Activated CD4-positive, alpha-beta T cell treated with anti-CD3 and anti-CD28 coated beads for 36 hours (primary cell): ENCODE results near the gene OR4C6. TPM values are rescaled to one million over a fixed set of nuclear protein-coding genes. Genes with fewer than 3 reads are reported as not detected.

Experiments used
- ATAC-seq: fragments of 200-7000 bp; cut with Tn5 transposase; one replicate; pipeline ENCODE4 v1.10.0; 2021; ENCODE audit warnings: mild to moderate bottlenecking, moderate library complexity
- CTCF ChIA-PET: fragments of 350-600 bp; sonication (Branson Sonifier 250); formaldehyde crosslinking; loops from one replicate; lab custom pipeline; 2021; ENCODE audit warnings: antibody characterized with exemption; lab: Charles Lee
- POLR2A ChIA-PET: fragments of 350-600 bp; sonication (Branson Sonifier 250); formaldehyde crosslinking; loops from one replicate; lab custom pipeline; 2021; ENCODE audit warnings: antibody characterized with exemption, inconsistent platforms; lab: Charles Lee
- DNase-seq: peaks from one replicate; pipeline ENCODE4 v3.0.0-alpha.2; 2020
- H3K27ac Mint-ChIP-seq: one replicate; pipeline ENCODE4 v1.8.0; 2021; ENCODE audit warnings: mixed read lengths
- H3K27me3 Mint-ChIP-seq: one replicate; pipeline ENCODE4 v1.8.0; 2021; ENCODE audit warnings: mixed read lengths
- H3K36me3 Mint-ChIP-seq: one replicate; pipeline ENCODE4 v1.8.0; 2021; ENCODE audit warnings: low read depth, mixed read lengths
- H3K4me1 Mint-ChIP-seq: one replicate; pipeline ENCODE4 v1.8.0; 2021; ENCODE audit warnings: mixed read lengths
- H3K4me3 Mint-ChIP-seq: one replicate; pipeline ENCODE4 v1.8.0; 2021; ENCODE audit warnings: mild to moderate bottlenecking, moderate library complexity, mixed read lengths
- H3K9me3 Mint-ChIP-seq: one replicate; pipeline ENCODE4 v1.8.0; 2021; ENCODE audit warnings: low read depth, mixed read lengths
- intact Hi-C, 2 experiments: fragments of 100-400 bp; cut with DNase I in 1 of 2; cut with micrococcal nuclease in 1 of 2; formaldehyde crosslinking; loops; one replicate each; pipeline versions ENCODE4 v1.14.2 to v1.15.1; 2022 to 2024; cut with DNase I, micrococcal nuclease
- total RNA-seq, 2 experiments: library from RNA; stranded (reverse); gene quantifications; one replicate each; pipeline ENCODE4 v1.2.3, GENCODE V29; 2021

The OR4C6 gene
- total RNA-seq, 2 experiments from 2014 or later, result not detected

GRCh38 chr11:55707029-55707428 is 45.0 kb downstream of the OR4C6 start:
- ATAC-seq, result no peak
- Mint-ChIP-seq H3K27ac (no peak overlapping the region), H3K4me3 (no peak overlapping the region), H3K27me3 (no peaks in the 10 kb centered on the region), H3K36me3 (no peaks in the 10 kb centered on the region), H3K4me1 (no peaks in the 10 kb centered on the region), H3K9me3 (peaks cover 13% of the 10 kb centered on the region)
- intact Hi-C loops, result loop anchor here in 1 of 2 experiments (10.0 kb wide), 1 partner anchor 852 kb away; no protein-coding TSS in a partner anchor
- ChIA-PET POLR2A (no interaction called here), CTCF (no interaction called here)
- DNase-seq, result no peak

DNA sequence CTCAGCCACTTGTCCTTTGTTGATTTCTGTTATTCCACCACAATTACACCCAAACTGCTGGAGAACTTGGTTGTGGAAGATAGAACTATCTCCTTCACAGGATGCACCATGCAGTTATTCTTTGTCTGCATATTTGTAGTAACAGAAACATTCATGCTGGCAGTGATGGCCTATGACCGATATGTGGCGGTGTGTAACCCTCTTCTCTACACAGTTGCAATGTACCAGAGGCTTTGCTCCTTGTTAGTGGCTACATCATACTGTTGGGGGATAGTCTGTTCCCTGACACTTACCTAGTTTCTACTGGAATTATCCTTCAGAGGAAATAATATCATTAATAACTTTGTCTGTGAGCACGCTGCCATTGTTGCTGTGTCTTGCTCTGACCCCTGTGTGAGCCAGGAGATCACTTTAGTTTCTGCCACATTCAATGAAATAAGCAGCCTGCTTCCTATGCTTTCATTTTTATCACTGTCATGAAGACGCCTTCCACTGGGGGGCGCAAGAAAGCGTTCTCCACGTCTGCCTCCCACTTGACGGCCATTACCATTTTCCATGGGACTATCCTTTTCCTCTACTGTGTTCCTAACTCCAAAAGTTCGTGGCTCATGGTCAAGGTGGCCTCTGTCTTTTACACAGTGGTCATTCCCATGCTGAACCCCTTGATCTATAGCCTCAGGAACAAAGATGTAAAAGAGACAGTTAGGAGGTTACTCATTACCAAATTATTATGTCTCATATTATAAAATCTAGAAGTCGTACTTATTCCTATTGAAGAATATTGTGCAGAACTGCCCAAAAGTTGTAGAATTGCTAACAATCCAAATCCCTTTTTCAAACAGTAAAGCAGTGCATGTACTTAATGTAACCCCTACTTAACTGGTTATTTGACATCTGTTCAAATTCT is 53.2 kb downstream of the OR4C6 start:
- peak; percentile 33 for DNase-seq
- intact Hi-C loops, result loop anchor here in 1 of 2 experiments (5.0 to 10.0 kb wide), 3 partner anchors 120 to 1067 kb away; partner anchors contain the start of gene OR5D16
- Mint-ChIP-seq H3K4me1 (no peaks in the 10 kb centered on the region), H3K27ac (no peak overlapping the region), H3K36me3 (no peaks in the 10 kb centered on the region), H3K27me3 (no peaks in the 10 kb centered on the region), H3K9me3 (peaks cover 4% of the 10 kb centered on the region), H3K4me3 (no peak overlapping the region)
- POLR2A ChIA-PET, result no interaction called here
- CTCF ChIA-PET, result no interaction called here
- ATAC-seq, result no peak

Other genes with a start within 250 kb of the OR4C6 start
- not detected for gene OR4C15, start 107.7 kb upstream of the OR4C6 start, total RNA-seq
- gene OR4C16, start 90.1 kb upstream of the OR4C6 start, total RNA-seq, result not detected
- not detected for gene OR4C11, start 54.6 kb upstream of the OR4C6 start, total RNA-seq
- gene OR4P4, start 27.1 kb upstream of the OR4C6 start, total RNA-seq, result not detected
- not detected for gene OR4S2, start 13.9 kb upstream of the OR4C6 start, total RNA-seq
- not detected for gene OR5D13, start 111.2 kb downstream of the OR4C6 start, total RNA-seq
- not detected for gene OR5D14, start 133.4 kb downstream of the OR4C6 start, total RNA-seq
- gene OR5L1, start 149.2 kb downstream of the OR4C6 start, total RNA-seq, result not detected
- gene OR5D18, start 157.4 kb downstream of the OR4C6 start, total RNA-seq, result not detected
- gene OR5L2, start 165.0 kb downstream of the OR4C6 start, total RNA-seq, result not detected
- not detected for gene OR5D16, start 176.6 kb downstream of the OR4C6 start, total RNA-seq
- not detected for gene TRIM51, start 221.1 kb downstream of the OR4C6 start, total RNA-seq